RPMI7951 (cell line): ENCODE data around the gene OR4D10. TPM values are rescaled to one million over a fixed set of nuclear protein-coding genes. Genes with fewer than 3 reads are reported as not detected.
"Not testable (repeated sequence)": the region's sequence is repeated elsewhere in the genome, so short reads cannot be mapped to it uniquely, and the experiment has no call there.

ENCODE experiments used
- DNase-seq: peaks from one replicate; pipeline ENCODE4 v3.0.0-alpha.2; 2012; ENCODE audit warnings: low read depth
- total RNA-seq: library from RNA; depleted of rRNA; stranded (reverse); fragments of >200 nt; shearing (Covaris generic); gene quantifications from 2 replicates; pipeline ENCODE4 v1.2.3, GENCODE V29; 2014; rRNA removed

OR4D10 gene
- not detected in 2 replicates for total RNA-seq

- no peak for DNase-seq
Measured at GRCh38 chr11:59473015-59473414, at the start of gene OR4D10. Gene OR4D10 (plus strand): TSS chr11:59473315. CDS start chr11:59477430, 4,115 bp downstream.

GRCh38 chr11:59423835-59424234 lies 49.3 kb upstream of the OR4D10 start:
- DNase-seq = no peak

- DNase-seq = no peak
Measured at GRCh38 chr11:59425131-59425530, 48.0 kb upstream of the OR4D10 start.

- DNase-seq = no peak
Measured at GRCh38 chr11:59426361-59427067, 46.6 kb upstream of the OR4D10 start, which contains the start of gene OR5A2. Gene OR5A2 (minus strand): TSS chr11:59426413. CDS start chr11:59422953, 3,460 bp downstream.

- no peak for DNase-seq
Measured at GRCh38 chr11:59427068-59427382, 46.1 kb upstream of the OR4D10 start.

- DNase-seq = peak; percentile 52
Measured at GRCh38 chr11:59429924-59430516, 43.1 kb upstream of the OR4D10 start.

- DNase-seq = no peak
Measured at GRCh38 chr11:59436169-59436568, 36.9 kb upstream of the OR4D10 start, which contains the start of gene OR5A1. Gene OR5A1 (plus strand): TSS chr11:59436469. CDS start chr11:59443169, 6,700 bp downstream.

GRCh38 chr11:59437770-59438169 lies 35.3 kb upstream of the OR4D10 start:
- no peak for DNase-seq

GRCh38 chr11:59445624-59446023 lies 27.5 kb upstream of the OR4D10 start:
- not testable (repeated sequence) for DNase-seq

GRCh38 chr11:59448484-59448883 lies 24.6 kb upstream of the OR4D10 start:
- no peak for DNase-seq

- no peak for DNase-seq
Measured at GRCh38 chr11:59456661-59457060, 16.5 kb upstream of the OR4D10 start, which contains the start of gene OR4D6. Gene OR4D6 (plus strand): TSS chr11:59456961. CDS start chr11:59456961, 0 bp downstream.

GRCh38 chr11:59459916-59460315 lies 13.2 kb upstream of the OR4D10 start:
- DNase-seq = no peak

- peak; percentile 19 for DNase-seq
Measured at GRCh38 chr11:59463190-59463641, 9.9 kb upstream of the OR4D10 start.

- no peak for DNase-seq
Measured at GRCh38 chr11:59475176-59475575, 2.1 kb downstream of the OR4D10 start.

- DNase-seq = no peak
Measured at GRCh38 chr11:59479906-59480305, 6.8 kb downstream of the OR4D10 start.

- DNase-seq = no peak
Measured at GRCh38 chr11:59480359-59480758, 7.2 kb downstream of the OR4D10 start.

- DNase-seq = no peak
Measured at GRCh38 chr11:59501931-59502330, 28.8 kb downstream of the OR4D10 start.

GRCh38 chr11:59503276-59503675 lies 30.2 kb downstream of the OR4D10 start, which contains the start of gene OR4D11:
Gene OR4D11 (plus strand): TSS chr11:59503576. CDS start chr11:59503576, 0 bp downstream.
- DNase-seq = no peak

GRCh38 chr11:59510941-59511589 lies 38.0 kb downstream of the OR4D10 start, which contains the start of gene OR4D9:
Gene OR4D9 (plus strand): TSS chr11:59511539. CDS start chr11:59514913, 3,374 bp downstream.
- no peak for DNase-seq

GRCh38 chr11:59511675-59512074 lies 38.6 kb downstream of the OR4D10 start:
- DNase-seq = no peak

GRCh38 chr11:59520139-59520538 lies 47.0 kb downstream of the OR4D10 start:
- DNase-seq = not testable (repeated sequence)

- no peak for DNase-seq
Measured at GRCh38 chr11:59520741-59521140, 47.6 kb downstream of the OR4D10 start.
